H1 (cell line): ENCODE measurements around the gene ILKAP. TPM values are rescaled to one million over a fixed set of nuclear protein-coding genes. Genes with fewer than 3 reads are reported as not detected.

ENCODE experiments used
- CTCF ChIA-PET: fragments of 300-600 bp; sonication (Branson Sonifier 250); formaldehyde crosslinking; loops from one replicate; lab custom pipeline; 2021; ENCODE audit not compliant: partially characterized antibody; lab: Charles Lee
- POLR2A ChIA-PET: fragments of 300-600 bp; sonication (Branson Sonifier 250); formaldehyde crosslinking; loops from one replicate; lab custom pipeline; 2021; ENCODE audit warnings: inconsistent platforms; ENCODE audit not compliant: partially characterized antibody; lab: Charles Lee
- DNase-seq, 2 experiments: peaks; one replicate each; pipeline versions ENCODE4 v3.0.0 to v3.0.0-alpha.2; 2010 to 2022; ENCODE audit warnings: low spot score in 2 of 2, low read depth in 1 of 2, mixed read lengths in 1 of 2
- FAIRE-seq: peaks from 2 replicates; lab custom pipeline; 2011; peaks lifted over from hg19 to GRCh38; lab: Jason Lieb, UNC
- H2AFZ ChIP-seq: 2 replicates; pipeline ENCODE4 v1.8.1; 2012; ENCODE audit warnings: low read length, inconsistent platforms
- H2AK5ac ChIP-seq: 2 replicates; pipeline ENCODE4 v1.6.1; 2013; ENCODE audit warnings: low read depth, low read length
- H2BK120ac ChIP-seq: replicated peaks from 2 replicates; pipeline ENCODE3; 2013; ENCODE audit warnings: low read depth, low read length, inconsistent platforms
- H2BK12ac ChIP-seq: 2 replicates; pipeline ENCODE4 v1.6.1; 2013; ENCODE audit warnings: low read depth, low read length
- H2BK15ac ChIP-seq: 2 replicates; pipeline ENCODE4 v1.6.1; 2013; ENCODE audit warnings: low read length
- H2BK20ac ChIP-seq: 2 replicates; pipeline ENCODE4 v1.6.1; 2013; ENCODE audit warnings: low read length
- H2BK5ac ChIP-seq: 2 replicates; pipeline ENCODE4 v1.6.1; 2013; ENCODE audit warnings: low read depth, low read length
- H3K14ac ChIP-seq: 2 replicates; pipeline ENCODE4 v1.6.1; 2013; ENCODE audit warnings: inconsistent platforms; ENCODE audit not compliant: insufficient read length
- H3K18ac ChIP-seq: 2 replicates; pipeline ENCODE4 v1.6.1; 2013; ENCODE audit warnings: low read length; ENCODE audit errors: extremely low read depth
- H3K23ac ChIP-seq: 2 replicates; pipeline ENCODE4 v1.6.1; 2013; ENCODE audit warnings: inconsistent platforms; ENCODE audit not compliant: insufficient read length
- H3K23me2 ChIP-seq: 2 replicates; pipeline ENCODE4 v1.6.1; 2013; ENCODE audit warnings: low read depth, low read length
- H3K27ac ChIP-seq: 2 replicates; pipeline ENCODE4 v1.6.1; 2011; ENCODE audit warnings: low read depth, low read length, inconsistent platforms
- H3K27me3 ChIP-seq, 4 experiments: replicated peaks in 1 of 4; 1 replicate in 1 of 4; 2 replicates in 3 of 4; pipeline versions ENCODE4 v1.6.1 to v1.8.1; 2011 to 2013; ENCODE audit warnings: low read length in 3 of 4, mild to moderate bottlenecking in 3 of 4, inconsistent platforms in 2 of 4, mixed read lengths in 2 of 4, moderate library complexity in 1 of 4; ENCODE audit not compliant: control insufficient read depth in 3 of 4, insufficient read depth in 3 of 4; ENCODE audit errors: extremely low read depth in 1 of 4
- H3K36me3 ChIP-seq, 4 experiments: 2 replicates each; pipeline versions ENCODE4 v1.6.1 to v1.8.1; 2011 to 2013; ENCODE audit warnings: mild to moderate bottlenecking in 4 of 4, low read length in 3 of 4, moderate library complexity in 2 of 4, control low read depth in 1 of 4, inconsistent platforms in 1 of 4; ENCODE audit not compliant: insufficient read depth in 4 of 4, control insufficient read depth in 2 of 4
- H3K4ac ChIP-seq: replicated peaks from 2 replicates; pipeline ENCODE3; 2013; ENCODE audit warnings: low read length, low read depth, mixed read lengths, inconsistent platforms; ENCODE audit not compliant: insufficient read length
- H3K4me1 ChIP-seq, 4 experiments: replicated peaks in 1 of 4; 1 replicate in 1 of 4; 2 replicates in 3 of 4; pipeline versions ENCODE4 v1.6.1 to v1.8.1; 2011 to 2013; ENCODE audit warnings: low read length in 3 of 4, inconsistent platforms in 2 of 4, mixed read lengths in 1 of 4; ENCODE audit not compliant: insufficient read depth in 4 of 4, control insufficient read depth in 3 of 4
- H3K4me2 ChIP-seq, 2 experiments: 2 replicates each; pipeline versions ENCODE4 v1.6.1 to v1.8.1; 2011 to 2013; ENCODE audit warnings: low read depth in 2 of 2, low read length in 2 of 2, control low read depth in 1 of 2, inconsistent platforms in 1 of 2, mild to moderate bottlenecking in 1 of 2; ENCODE audit not compliant: insufficient read depth in 1 of 2
- H3K4me3 ChIP-seq, 4 experiments: fragments of 200-600, 300-600 bp in 1 of 4; sonication (generic), shearing (Covaris generic), sonication (Bioruptor Twin) in 1 of 4; 2 replicates each; pipeline versions ENCODE4 v1.5.1 to v1.8.1; 2011 to 2016; ENCODE audit warnings: low read length in 4 of 4, low read depth in 3 of 4, control low read depth in 2 of 4, inconsistent platforms in 2 of 4, mild to moderate bottlenecking in 2 of 4, mixed read lengths in 1 of 4, moderate library complexity in 1 of 4; ENCODE audit not compliant: insufficient read depth in 2 of 4; ENCODE audit errors: extremely low read depth in 1 of 4
- H3K56ac ChIP-seq: replicated peaks from 2 replicates; pipeline ENCODE3; 2013; ENCODE audit warnings: low read depth, mild to moderate bottlenecking, mixed read lengths, low read length, inconsistent platforms; ENCODE audit not compliant: insufficient read length
- H3K79me1 ChIP-seq: 2 replicates; pipeline ENCODE4 v1.6.1; 2013; ENCODE audit warnings: low read depth, low read length, control low read depth
- H3K79me2 ChIP-seq, 2 experiments: 2 replicates each; pipeline versions ENCODE4 v1.6.1 to v1.8.1; 2012 to 2013; ENCODE audit warnings: low read length in 2 of 2, mild to moderate bottlenecking in 2 of 2, inconsistent platforms in 1 of 2; ENCODE audit not compliant: insufficient read depth in 2 of 2, control insufficient read depth in 1 of 2
- H3K9ac ChIP-seq, 4 experiments: replicated peaks in 1 of 4; 1 replicate in 1 of 4; 2 replicates in 3 of 4; pipeline versions ENCODE4 v1.6.1 to v1.8.1; 2011 to 2013; ENCODE audit warnings: low read depth in 3 of 4, low read length in 3 of 4, control low read depth in 2 of 4, mild to moderate bottlenecking in 2 of 4, moderate library complexity in 2 of 4, inconsistent platforms in 1 of 4; ENCODE audit errors: extremely low read depth in 1 of 4
- H3K9me3 ChIP-seq, 2 experiments: 2 replicates each; pipeline versions ENCODE4 v1.6.1 to v1.8.1; 2012 to 2013; ENCODE audit warnings: mild to moderate bottlenecking in 2 of 2, moderate library complexity in 2 of 2, control low read depth in 1 of 2, inconsistent platforms in 1 of 2, low read depth in 1 of 2, low read length in 1 of 2, mixed read lengths in 1 of 2; ENCODE audit not compliant: insufficient read depth in 2 of 2
- H4K20me1 ChIP-seq, 2 experiments: replicated peaks in 1 of 2; 2 replicates each; pipeline versions ENCODE3 to v1.8.1; 2011 to 2013; ENCODE audit warnings: inconsistent platforms in 2 of 2, low read length in 2 of 2, mild to moderate bottlenecking in 1 of 2; ENCODE audit not compliant: insufficient read depth in 2 of 2, control insufficient read depth in 1 of 2
- H4K5ac ChIP-seq: 2 replicates; pipeline ENCODE4 v1.6.1; 2013; ENCODE audit warnings: low read length, low read depth, mixed read lengths, inconsistent platforms; ENCODE audit not compliant: insufficient read length
- H4K8ac ChIP-seq: 2 replicates; pipeline ENCODE4 v1.8.0; 2013; ENCODE audit warnings: mild to moderate bottlenecking, moderate library complexity, low read length, inconsistent platforms; ENCODE audit not compliant: insufficient read depth; ENCODE audit errors: extremely low read depth
- H4K91ac ChIP-seq: replicated peaks from 2 replicates; pipeline ENCODE3; 2013; ENCODE audit warnings: low read length, mixed read lengths, inconsistent platforms; ENCODE audit not compliant: insufficient read length
- CEBPB ChIP-seq: IDR thresholded peaks from 2 replicates; pipeline ENCODE4 v1.6.1; 2012; ENCODE audit warnings: low read depth, low read length
- CREB1 ChIP-seq: IDR thresholded peaks from 2 replicates; pipeline ENCODE4 v1.6.1; 2012; ENCODE audit warnings: inconsistent platforms
- NANOG ChIP-seq: IDR thresholded peaks from 2 replicates; pipeline ENCODE4 v1.6.1; 2011; ENCODE audit warnings: low read length, low read depth, mild to moderate bottlenecking, inconsistent platforms; ENCODE audit not compliant: insufficient read depth, poor library complexity, severe bottlenecking
- NRF1 ChIP-seq: IDR thresholded peaks from 2 replicates; pipeline ENCODE4 v1.6.1; 2011; ENCODE audit warnings: mild to moderate bottlenecking, low read depth, low read length, improper control_type of control experiment
- SIN3A ChIP-seq, 2 experiments: IDR thresholded peaks in 1 of 2; conservative IDR thresholded peaks in 1 of 2; 2 replicates each; pipeline ENCODE4 v1.6.1; 2011 to 2012; ENCODE audit warnings: low read length in 2 of 2, improper control_type of control experiment in 1 of 2, low read depth in 1 of 2, mild to moderate bottlenecking in 1 of 2
- SP2 ChIP-seq: IDR thresholded peaks from 2 replicates; pipeline ENCODE4 v1.6.1; 2012; ENCODE audit warnings: mild to moderate bottlenecking, low read length, inconsistent platforms
- WGBS, 2 experiments: shearing (Covaris generic) in 1 of 2; methylation state at CpG; one replicate each; pipeline versions ENCODE4 v1.1.6 to v1.1.7; 2013 to 2015; ENCODE audit warnings: low lambda C conversion rate in 2 of 2, mixed read lengths in 2 of 2, inconsistent platforms in 1 of 2, low coverage in 1 of 2, missing lambda C conversion rate in 1 of 2; ENCODE audit not compliant: insufficient replicate concordance in 2 of 2, insufficient coverage in 1 of 2, insufficient read length in 1 of 2; ENCODE audit errors: extremely low coverage in 1 of 2, missing lambda C conversion rate in 1 of 2; 5-methylcytosine and 5-hydroxymethylcytosine counted together
- polyA plus RNA-seq, 7 experiments: library from polyadenylated mRNA; depleted of rRNA in 3 of 7; stranded (reverse) in 5 of 7; unstranded in 2 of 7; fragments of >200 nt in 5 of 7; fragments of 200-250 nt in 2 of 7; gene quantifications; 1 replicate in 5 of 7; 2 replicates in 1 of 7; 4 replicates in 1 of 7; pipeline versions ENCODE4 v1.2.1 to v1.2.3, GENCODE V29; 2011 to 2013; ENCODE audit warnings: missing spikeins in 2 of 7, mixed read lengths in 2 of 7
- total RNA-seq: library from RNA; stranded (reverse); fragmentation: NEBNext Ultra II Directional; extraction: Animal tissue kit (Norgen Biotek cat#: 25700); gene quantifications from 2 replicates; pipeline ENCODE4 v1.2.1, GENCODE V29; 2021
- TF ChIP-seq, protein P1 (sequence below): IDR thresholded peaks from 2 replicates; pipeline ENCODE4 v1.6.1; 2012; ENCODE audit warnings: inconsistent platforms

Gene ILKAP
- total and polyA plus RNA-seq, 2 of the 8 experiments (the other 6 are each of a cell fraction or from before 2014, with no cell fraction given) = 23.5 to 33.8 TPM

DNA sequence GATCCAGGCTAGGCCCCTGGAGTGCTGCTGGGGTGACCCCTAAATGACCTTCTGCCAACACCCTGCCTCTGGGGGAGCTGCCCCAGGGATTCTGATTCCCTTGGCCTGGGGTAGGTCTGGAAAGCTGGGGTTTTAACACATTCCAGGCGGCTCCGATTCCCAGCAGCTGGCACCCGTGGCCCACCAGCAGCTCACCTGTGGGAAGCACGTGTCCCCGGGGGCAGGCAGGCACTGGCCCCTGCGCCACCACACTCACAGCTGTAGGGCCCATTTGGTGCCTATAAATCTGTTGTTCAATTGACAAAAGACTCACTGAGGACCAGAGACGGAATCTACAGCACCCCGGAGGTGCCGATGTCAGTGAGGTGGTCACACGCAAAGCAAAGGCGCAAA is 69.1 kb downstream of the ILKAP start:
- Histone ChIP-seq H3K79me2 (no peaks in the 10 kb centered on the region), H4K20me1 (peaks cover 0 to 1% of the 10 kb centered on the region in 2 experiments), H4K5ac (no peak overlapping the region), H2BK12ac (no peak overlapping the region), H3K4me1 (no peaks in the 10 kb centered on the region), H3K23ac (no peak overlapping the region), H2AK5ac (no peak overlapping the region), H2AFZ (no peak overlapping the region), H3K79me1 (no peaks in the 10 kb centered on the region), H3K23me2 (no peaks in the 10 kb centered on the region), H3K4ac (no peak overlapping the region), H4K91ac (no peak overlapping the region), H3K36me3 (no peaks in the 10 kb centered on the region), H3K4me2 (no peak overlapping the region), H3K4me3 (no peak overlapping the region), H3K18ac (no peak overlapping the region), H2BK20ac (no peak overlapping the region), H3K27ac (no peak overlapping the region), H2BK15ac (no peak overlapping the region), H3K27me3 (no peaks in the 10 kb centered on the region), H3K9ac (no peak overlapping the region), H4K8ac (no peak overlapping the region), H3K9me3 (no peaks in the 10 kb centered on the region), H3K14ac (no peak overlapping the region), H3K56ac (no peak overlapping the region), H2BK120ac (no peak overlapping the region), H2BK5ac (no peak overlapping the region)
- FAIRE-seq (no peak), DNase-seq (no peak)
- ChIA-PET POLR2A (interaction anchor here (1.0 to 1.2 kb wide), 2 partner anchors 9 to 34 kb away, joined by 3 to 4 read pairs; partner anchors contain the start of gene ESPNL), CTCF (interaction anchor here (0.6 to 3.1 kb wide), 14 partner anchors 9 to 147 kb away, joined by 3 to 24 read pairs (median 3); no protein-coding TSS in a partner anchor)
- 92% methylated on average over 11 of the region's 11 CpGs; no CpG with 5 or more reads in 1 of the 2 experiments for WGBS, 2 experiments
- TF ChIP-seq SIN3A (conservative IDR thresholded peaks at IDR 0.05 in 1 of 2, IDR thresholded peaks at IDR 0.05 in 1 of 2; ENCODE audit: low read depth in 1 of 2, low read length in 2 of 2) (no peak), SP2 (no peak), CREB1 (no peak), NRF1 (no peak), CEBPB (no peak), NANOG (no peak)
- TF ChIP-seq, protein P1, sequence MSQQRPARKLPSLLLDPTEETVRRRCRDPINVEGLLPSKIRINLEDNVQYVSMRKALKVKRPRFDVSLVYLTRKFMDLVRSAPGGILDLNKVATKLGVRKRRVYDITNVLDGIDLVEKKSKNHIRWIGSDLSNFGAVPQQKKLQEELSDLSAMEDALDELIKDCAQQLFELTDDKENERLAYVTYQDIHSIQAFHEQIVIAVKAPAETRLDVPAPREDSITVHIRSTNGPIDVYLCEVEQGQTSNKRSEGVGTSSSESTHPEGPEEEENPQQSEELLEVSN = no peak
